H9 (cell line): ENCODE data around the gene CCDC124. TPM values are rescaled to one million over a fixed set of nuclear protein-coding genes. Genes with fewer than 3 reads are reported as not detected.

Source experiments
- DNase-seq: peaks from one replicate; pipeline ENCODE4 v3.0.0-alpha.2; 2017
- H2AFZ ChIP-seq: one replicate; pipeline ENCODE4 v1.6.1; 2013; ENCODE audit warnings: mild to moderate bottlenecking, low read length, control low read depth, moderate library complexity
- H2AK5ac ChIP-seq: 2 replicates; pipeline ENCODE4 v1.6.1; 2013; ENCODE audit warnings: low read length, control low read depth, mixed read lengths; ENCODE audit not compliant: insufficient read length
- H2BK120ac ChIP-seq: one replicate; pipeline ENCODE4 v1.6.1; 2013; ENCODE audit warnings: low read depth, mild to moderate bottlenecking, low read length, control low read depth, inconsistent platforms; ENCODE audit not compliant: poor library complexity, severe bottlenecking
- H2BK12ac ChIP-seq: 2 replicates; pipeline ENCODE4 v1.6.1; 2013; ENCODE audit warnings: low read length, control low read depth, mixed read lengths, low read depth; ENCODE audit not compliant: insufficient read length
- H2BK15ac ChIP-seq: 2 replicates; pipeline ENCODE4 v1.6.1; 2013; ENCODE audit warnings: low read depth, low read length, control low read depth
- H2BK20ac ChIP-seq: one replicate; pipeline ENCODE4 v1.6.1; 2013; ENCODE audit warnings: low read depth, mild to moderate bottlenecking, low read length, control low read depth, inconsistent platforms; ENCODE audit not compliant: poor library complexity, severe bottlenecking
- H2BK5ac ChIP-seq: 2 replicates; pipeline ENCODE4 v1.6.1; 2013; ENCODE audit warnings: low read length, control low read depth, mixed read lengths; ENCODE audit not compliant: insufficient read length
- H3K14ac ChIP-seq: 2 replicates; pipeline ENCODE4 v1.6.1; 2013; ENCODE audit warnings: low read length, control low read depth; ENCODE audit not compliant: insufficient read depth
- H3K18ac ChIP-seq: 2 replicates; pipeline ENCODE4 v1.6.1; 2013; ENCODE audit warnings: low read depth, mild to moderate bottlenecking, mixed read lengths, low read length, control low read depth; ENCODE audit not compliant: insufficient read length
- H3K23ac ChIP-seq: 2 replicates; pipeline ENCODE4 v1.6.1; 2013; ENCODE audit warnings: low read length, control low read depth, mixed read lengths, low read depth; ENCODE audit not compliant: insufficient read length
- H3K23me2 ChIP-seq: 2 replicates; pipeline ENCODE4 v1.6.1; 2013; ENCODE audit warnings: low read depth, mild to moderate bottlenecking, mixed read lengths, low read length, control low read depth; ENCODE audit not compliant: insufficient read length, poor library complexity, severe bottlenecking
- H3K27ac ChIP-seq: 2 replicates; pipeline ENCODE4 v1.5.1; 2013; ENCODE audit warnings: low read length, control low read depth, mixed read lengths, low read depth; ENCODE audit not compliant: insufficient read length
- H3K27me3 ChIP-seq: 2 replicates; pipeline ENCODE4 v1.6.1; 2013; ENCODE audit warnings: low read length, control low read depth, inconsistent platforms; ENCODE audit not compliant: insufficient read depth
- H3K4ac ChIP-seq: 2 replicates; pipeline ENCODE4 v1.6.1; 2013; ENCODE audit warnings: low read depth, mild to moderate bottlenecking, control low read depth, inconsistent platforms, low read length, moderate library complexity
- H3K4me1 ChIP-seq: 2 replicates; pipeline ENCODE4 v1.6.1; 2013; ENCODE audit warnings: low read length, control low read depth, inconsistent platforms; ENCODE audit not compliant: insufficient read depth
- H3K4me2 ChIP-seq: 2 replicates; pipeline ENCODE4 v1.6.1; 2013; ENCODE audit warnings: low read length, control low read depth, mixed read lengths; ENCODE audit not compliant: insufficient read length, insufficient read depth
- H3K56ac ChIP-seq: 2 replicates; pipeline ENCODE4 v1.6.1; 2013; ENCODE audit warnings: low read depth, mild to moderate bottlenecking, mixed read lengths, low read length, control low read depth; ENCODE audit not compliant: insufficient read length
- H3K79me1 ChIP-seq: 2 replicates; pipeline ENCODE4 v1.6.1; 2013; ENCODE audit warnings: low read depth, mild to moderate bottlenecking, moderate library complexity, low read length, control low read depth, inconsistent platforms; ENCODE audit not compliant: insufficient read depth, poor library complexity, severe bottlenecking
- H3K79me2 ChIP-seq: 2 replicates; pipeline ENCODE4 v1.6.1; 2013; ENCODE audit warnings: low read length, control low read depth, inconsistent platforms; ENCODE audit not compliant: insufficient read depth
- H3K9ac ChIP-seq: 2 replicates; pipeline ENCODE4 v1.6.1; 2013; ENCODE audit warnings: low read length, control low read depth, mixed read lengths; ENCODE audit not compliant: insufficient read length; ENCODE audit errors: extremely low read depth
- H3K9me3 ChIP-seq: one replicate; pipeline ENCODE4 v1.6.1; 2013; ENCODE audit warnings: low read depth, low read length, inconsistent platforms; ENCODE audit not compliant: control insufficient read depth
- H3T11ph ChIP-seq: one replicate; pipeline ENCODE4 v1.6.1; 2013; ENCODE audit warnings: mild to moderate bottlenecking, low read length, control low read depth, inconsistent platforms
- H4K20me1 ChIP-seq: one replicate; pipeline ENCODE4 v1.6.1; 2013; ENCODE audit not compliant: control insufficient read depth, insufficient read length, insufficient read depth
- H4K5ac ChIP-seq: 2 replicates; pipeline ENCODE4 v1.6.1; 2013; ENCODE audit warnings: low read depth, mild to moderate bottlenecking, mixed read lengths, low read length, control low read depth; ENCODE audit not compliant: insufficient read length
- H4K8ac ChIP-seq: replicated peaks from 2 replicates; pipeline ENCODE4 v1.6.1; 2013; ENCODE audit warnings: low read length, control low read depth, mixed read lengths, low read depth; ENCODE audit not compliant: insufficient read length
- H4K91ac ChIP-seq: 2 replicates; pipeline ENCODE4 v1.6.1; 2013; ENCODE audit warnings: low read depth, mild to moderate bottlenecking, moderate library complexity, mixed read lengths, low read length, control low read depth; ENCODE audit not compliant: insufficient read length
- H3K27ac Mint-ChIP-seq, 3 experiments: 2 replicates in 2 of 3; 3 replicates in 1 of 3; pipeline ENCODE4 v1.8.0; 2020 to 2021; ENCODE audit warnings: mixed read lengths in 3 of 3, mild to moderate bottlenecking in 1 of 3, moderate library complexity in 1 of 3
- H3K27me3 Mint-ChIP-seq: 2 replicates; pipeline ENCODE4 v1.8.0; 2021; ENCODE audit warnings: low read depth, mild to moderate bottlenecking, moderate library complexity, mixed read lengths
- H3K36me3 Mint-ChIP-seq, 3 experiments: 2 replicates in 2 of 3; 3 replicates in 1 of 3; pipeline ENCODE4 v1.8.0; 2020 to 2021; ENCODE audit warnings: low read depth in 3 of 3, mixed read lengths in 3 of 3; ENCODE audit not compliant: insufficient read depth in 1 of 3
- H3K4me1 Mint-ChIP-seq, 2 experiments: 2 replicates each; pipeline ENCODE4 v1.8.0; 2020; ENCODE audit warnings: mixed read lengths in 2 of 2
- H3K4me3 Mint-ChIP-seq, 2 experiments: 2 replicates in 1 of 2; 3 replicates in 1 of 2; pipeline ENCODE4 v1.8.0; 2020 to 2021; ENCODE audit warnings: mild to moderate bottlenecking in 2 of 2, mixed read lengths in 2 of 2, moderate library complexity in 1 of 2
- H3K9me3 Mint-ChIP-seq, 2 experiments: 2 replicates in 1 of 2; 3 replicates in 1 of 2; pipeline ENCODE4 v1.8.0; 2020; ENCODE audit warnings: mild to moderate bottlenecking in 2 of 2, mixed read lengths in 2 of 2, moderate library complexity in 1 of 2
- WGBS: extraction: QIAGEN DNeasy Blood & Tissue Kit; methylation state at CpG from one replicate; pipeline ENCODE4 v1.1.7; 2013; ENCODE audit warnings: missing lambda C conversion rate, low lambda C conversion rate, mixed read lengths; ENCODE audit not compliant: insufficient read length; ENCODE audit errors: extremely low coverage; 5-methylcytosine and 5-hydroxymethylcytosine counted together
- total RNA-seq: library from RNA; stranded (reverse); gene quantifications from 2 replicates; pipeline ENCODE4 v1.2.1, GENCODE V29; 2021
- TF ChIP-seq, protein P1 (sequence below): fragments of 200-600 bp; sonication (generic); conservative IDR thresholded peaks from 3 replicates; pipeline ENCODE4 v1.8.0; 2021; ENCODE audit warnings: antibody characterized with exemption, mild to moderate bottlenecking

Gene CCDC124
- total RNA-seq, 1 experiment from 2014 or later, result 119 TPM

DNA sequence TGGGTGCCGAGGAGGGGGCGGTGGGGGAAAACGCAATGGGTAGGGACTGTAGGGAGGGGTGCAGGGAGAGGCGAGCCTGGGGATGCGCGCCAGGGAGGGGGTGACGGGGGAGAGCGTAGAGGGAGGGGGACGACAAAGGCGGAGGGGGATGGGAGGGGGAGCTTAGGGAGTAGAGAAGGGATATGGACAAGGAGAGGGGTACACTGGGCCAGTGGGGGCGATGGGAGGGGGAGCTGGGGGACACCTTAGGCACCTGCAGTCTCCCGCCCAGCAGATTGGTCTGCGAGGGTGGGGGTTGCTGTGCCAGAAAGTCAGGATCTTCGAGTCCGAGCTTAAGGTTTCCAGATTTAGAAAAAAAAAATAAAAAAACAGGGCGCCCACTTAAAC lies 15.7 kb downstream of the CCDC124 start:
- H4K5ac ChIP-seq, result no peak overlapping the region
- peak overlapping the region; percentile 59 to 84 for H3K4me3 Mint-ChIP-seq
- no peak overlapping the region for H2BK12ac ChIP-seq
- H3K4me1 Mint-ChIP-seq, result peaks cover 29 to 40% of the 10 kb centered on the region in 2 experiments
- no peak overlapping the region for H3K4ac ChIP-seq
- no peak overlapping the region for H2BK20ac ChIP-seq
- no peak overlapping the region for H3K14ac ChIP-seq
- H3K27ac Mint-ChIP-seq, result no peak overlapping the region
- no peak overlapping the region for H2AFZ ChIP-seq
- H3K4me1 ChIP-seq, result peaks cover 1% of the 10 kb centered on the region; the same call in 1 of the 2 replicates
- no peak overlapping the region for H3T11ph ChIP-seq
- TF ChIP-seq, protein P1, sequence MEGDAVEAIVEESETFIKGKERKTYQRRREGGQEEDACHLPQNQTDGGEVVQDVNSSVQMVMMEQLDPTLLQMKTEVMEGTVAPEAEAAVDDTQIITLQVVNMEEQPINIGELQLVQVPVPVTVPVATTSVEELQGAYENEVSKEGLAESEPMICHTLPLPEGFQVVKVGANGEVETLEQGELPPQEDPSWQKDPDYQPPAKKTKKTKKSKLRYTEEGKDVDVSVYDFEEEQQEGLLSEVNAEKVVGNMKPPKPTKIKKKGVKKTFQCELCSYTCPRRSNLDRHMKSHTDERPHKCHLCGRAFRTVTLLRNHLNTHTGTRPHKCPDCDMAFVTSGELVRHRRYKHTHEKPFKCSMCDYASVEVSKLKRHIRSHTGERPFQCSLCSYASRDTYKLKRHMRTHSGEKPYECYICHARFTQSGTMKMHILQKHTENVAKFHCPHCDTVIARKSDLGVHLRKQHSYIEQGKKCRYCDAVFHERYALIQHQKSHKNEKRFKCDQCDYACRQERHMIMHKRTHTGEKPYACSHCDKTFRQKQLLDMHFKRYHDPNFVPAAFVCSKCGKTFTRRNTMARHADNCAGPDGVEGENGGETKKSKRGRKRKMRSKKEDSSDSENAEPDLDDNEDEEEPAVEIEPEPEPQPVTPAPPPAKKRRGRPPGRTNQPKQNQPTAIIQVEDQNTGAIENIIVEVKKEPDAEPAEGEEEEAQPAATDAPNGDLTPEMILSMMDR, result no peak
- DNase-seq, result no peak
- H3K27me3 ChIP-seq, result peaks cover 27% of the 10 kb centered on the region; the same call in 1 of the 2 replicates
- H2BK5ac ChIP-seq, result no peak overlapping the region
- H3K9ac ChIP-seq, result no peak overlapping the region
- H2BK120ac ChIP-seq, result no peak overlapping the region
- H3K4me2 ChIP-seq, result peak overlapping the region; percentile 63
- H3K27me3 Mint-ChIP-seq, result peaks cover 49% of the 10 kb centered on the region
- H3K27ac ChIP-seq, result no peak overlapping the region
- no peaks in the 10 kb centered on the region for H4K20me1 ChIP-seq
- no peak overlapping the region for H2AK5ac ChIP-seq
- no peaks in the 10 kb centered on the region; a peak in 1 of 5 replicates for H3K9me3 Mint-ChIP-seq
- peak overlapping the region; percentile 24 for H3K18ac ChIP-seq
- H3K79me2 ChIP-seq, result no peaks in the 10 kb centered on the region
- no peak overlapping the region for H4K8ac ChIP-seq
- H4K91ac ChIP-seq, result no peak overlapping the region
- H3K79me1 ChIP-seq, result no peaks in the 10 kb centered on the region
- H2BK15ac ChIP-seq, result no peak overlapping the region
- no peak overlapping the region for H3K23ac ChIP-seq
- no peaks in the 10 kb centered on the region for H3K9me3 ChIP-seq
- peaks cover 0 to 4% (median 0%) of the 10 kb centered on the region in 3 experiments; a peak in 2 of 7 replicates for H3K36me3 Mint-ChIP-seq
- no peak overlapping the region for H3K56ac ChIP-seq
- WGBS, result no CpG with 5 or more reads among the region's 16 CpGs
- H3K23me2 ChIP-seq, result peaks cover 39% of the 10 kb centered on the region
